T-helper 1 cell treated with Interleukin-12 subunit alpha and Interleukin-12 subunit beta and Interleukin-4 antibody, amounts not matched to agents 30 μg/mL and 1 μg/mL, for 36 hours (primary cell): ENCODE data around the gene FAM53A.

ENCODE experiments used
- H3K27ac Mint-ChIP-seq: one replicate; pipeline ENCODE4 v1.8.0; 2021; ENCODE audit warnings: mild to moderate bottlenecking, mixed read lengths
- H3K27me3 Mint-ChIP-seq: one replicate; pipeline ENCODE4 v1.8.0; 2021; ENCODE audit warnings: low read depth, mixed read lengths
- H3K36me3 Mint-ChIP-seq: one replicate; pipeline ENCODE4 v1.8.0; 2021; ENCODE audit warnings: low read depth, mixed read lengths
- H3K4me1 Mint-ChIP-seq: one replicate; pipeline ENCODE4 v1.8.0; 2021; ENCODE audit warnings: low read depth, mixed read lengths
- H3K4me3 Mint-ChIP-seq: one replicate; pipeline ENCODE4 v1.8.0; 2021; ENCODE audit warnings: mild to moderate bottlenecking, moderate library complexity, mixed read lengths
- H3K9me3 Mint-ChIP-seq: one replicate; pipeline ENCODE4 v1.8.0; 2021; ENCODE audit warnings: mixed read lengths

FAM53A gene

GRCh38 chr4:1664141-1664540 is 20.0 kb downstream of the FAM53A start:
- no peaks in the 10 kb centered on the region for H3K9me3 Mint-ChIP-seq
- H3K27me3 Mint-ChIP-seq = no peaks in the 10 kb centered on the region
- no peak overlapping the region for H3K4me3 Mint-ChIP-seq
- no peaks in the 10 kb centered on the region for H3K4me1 Mint-ChIP-seq
- H3K27ac Mint-ChIP-seq = no peak overlapping the region
- no peaks in the 10 kb centered on the region for H3K36me3 Mint-ChIP-seq

- Mint-ChIP-seq H3K4me1 (no peaks in the 10 kb centered on the region), H3K27me3 (no peaks in the 10 kb centered on the region), H3K36me3 (no peaks in the 10 kb centered on the region), H3K4me3 (no peak overlapping the region), H3K27ac (no peak overlapping the region), H3K9me3 (no peaks in the 10 kb centered on the region)
Observed at GRCh38 chr4:1663549-1663948, 20.6 kb downstream of the FAM53A start.

DNA sequence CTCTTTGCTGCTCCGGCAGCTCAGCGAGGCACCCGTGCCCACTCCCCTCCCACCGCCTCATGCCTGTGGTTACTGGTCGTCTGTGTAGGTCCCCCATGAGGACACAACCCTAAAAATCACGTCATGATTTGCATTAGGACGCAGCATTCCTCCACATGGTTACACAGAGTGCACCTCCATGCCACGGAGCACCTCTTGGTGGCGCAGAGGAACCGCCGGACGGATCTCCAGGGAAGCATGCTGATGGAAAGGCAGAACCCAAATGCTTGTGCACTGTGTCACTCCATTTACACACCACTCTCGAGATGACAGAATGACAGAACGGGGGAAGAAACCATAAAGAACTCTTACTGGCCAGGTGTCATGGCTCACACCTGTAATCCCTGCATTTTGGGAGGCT is 22.4 kb downstream of the FAM53A start:
- H3K4me3 Mint-ChIP-seq = no peak overlapping the region
- H3K27me3 Mint-ChIP-seq = no peaks in the 10 kb centered on the region
- no peaks in the 10 kb centered on the region for H3K36me3 Mint-ChIP-seq
- no peak overlapping the region for H3K27ac Mint-ChIP-seq
- no peaks in the 10 kb centered on the region for H3K4me1 Mint-ChIP-seq
- no peaks in the 10 kb centered on the region for H3K9me3 Mint-ChIP-seq

GRCh38 chr4:1660948-1661677 is 23.0 kb downstream of the FAM53A start:
- no peaks in the 10 kb centered on the region for H3K4me1 Mint-ChIP-seq
- no peaks in the 10 kb centered on the region for H3K9me3 Mint-ChIP-seq
- H3K4me3 Mint-ChIP-seq = no peak overlapping the region
- H3K27me3 Mint-ChIP-seq = no peaks in the 10 kb centered on the region
- no peak overlapping the region for H3K27ac Mint-ChIP-seq
- no peaks in the 10 kb centered on the region for H3K36me3 Mint-ChIP-seq

GRCh38 chr4:1659104-1660043 is 24.7 kb downstream of the FAM53A start:
- Mint-ChIP-seq H3K36me3 (no peaks in the 10 kb centered on the region), H3K4me3 (no peak overlapping the region), H3K9me3 (no peaks in the 10 kb centered on the region), H3K27ac (no peak overlapping the region), H3K4me1 (no peaks in the 10 kb centered on the region), H3K27me3 (no peaks in the 10 kb centered on the region)

- Mint-ChIP-seq H3K9me3 (no peaks in the 10 kb centered on the region), H3K4me1 (no peaks in the 10 kb centered on the region), H3K4me3 (no peak overlapping the region), H3K36me3 (no peaks in the 10 kb centered on the region), H3K27ac (no peak overlapping the region), H3K27me3 (no peaks in the 10 kb centered on the region)
Observed at GRCh38 chr4:1658581-1658980, 25.5 kb downstream of the FAM53A start.

DNA sequence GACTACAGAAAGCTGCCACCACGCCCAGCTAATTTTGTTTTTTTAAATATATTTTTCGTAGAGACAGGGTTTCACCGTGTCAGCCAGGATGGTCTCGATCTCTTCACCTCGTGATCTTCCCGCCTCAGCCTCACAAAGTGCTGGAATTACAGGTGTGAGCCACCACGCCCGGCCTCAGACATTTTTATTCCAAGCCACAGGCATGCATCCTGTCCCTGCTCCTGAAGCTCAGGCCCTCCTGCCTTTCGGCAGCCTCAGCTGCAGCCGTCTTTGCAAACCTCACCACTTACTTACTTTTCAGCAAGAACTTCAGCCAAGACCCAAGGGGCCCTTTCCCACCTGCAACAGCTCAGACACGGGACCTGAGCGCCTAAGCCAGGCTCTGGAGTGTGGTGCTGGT is 26.0 kb downstream of the FAM53A start:
- H3K4me1 Mint-ChIP-seq = no peaks in the 10 kb centered on the region
- no peaks in the 10 kb centered on the region for H3K27me3 Mint-ChIP-seq
- H3K4me3 Mint-ChIP-seq = no peak overlapping the region
- no peaks in the 10 kb centered on the region for H3K36me3 Mint-ChIP-seq
- no peaks in the 10 kb centered on the region for H3K9me3 Mint-ChIP-seq
- H3K27ac Mint-ChIP-seq = no peak overlapping the region

- H3K36me3 Mint-ChIP-seq = no peaks in the 10 kb centered on the region
- H3K27ac Mint-ChIP-seq = no peak overlapping the region
- no peaks in the 10 kb centered on the region for H3K4me1 Mint-ChIP-seq
- H3K27me3 Mint-ChIP-seq = no peaks in the 10 kb centered on the region
- no peaks in the 10 kb centered on the region for H3K9me3 Mint-ChIP-seq
- H3K4me3 Mint-ChIP-seq = no peak overlapping the region
Observed at GRCh38 chr4:1656986-1657385, 27.1 kb downstream of the FAM53A start.

GRCh38 chr4:1656132-1656531 is 28.0 kb downstream of the FAM53A start:
- H3K27ac Mint-ChIP-seq = no peak overlapping the region
- no peaks in the 10 kb centered on the region for H3K36me3 Mint-ChIP-seq
- H3K9me3 Mint-ChIP-seq = no peaks in the 10 kb centered on the region
- H3K4me1 Mint-ChIP-seq = no peaks in the 10 kb centered on the region
- no peaks in the 10 kb centered on the region for H3K27me3 Mint-ChIP-seq
- no peak overlapping the region for H3K4me3 Mint-ChIP-seq

GRCh38 chr4:1655676-1656075 is 28.4 kb downstream of the FAM53A start:
- no peaks in the 10 kb centered on the region for H3K27me3 Mint-ChIP-seq

DNA sequence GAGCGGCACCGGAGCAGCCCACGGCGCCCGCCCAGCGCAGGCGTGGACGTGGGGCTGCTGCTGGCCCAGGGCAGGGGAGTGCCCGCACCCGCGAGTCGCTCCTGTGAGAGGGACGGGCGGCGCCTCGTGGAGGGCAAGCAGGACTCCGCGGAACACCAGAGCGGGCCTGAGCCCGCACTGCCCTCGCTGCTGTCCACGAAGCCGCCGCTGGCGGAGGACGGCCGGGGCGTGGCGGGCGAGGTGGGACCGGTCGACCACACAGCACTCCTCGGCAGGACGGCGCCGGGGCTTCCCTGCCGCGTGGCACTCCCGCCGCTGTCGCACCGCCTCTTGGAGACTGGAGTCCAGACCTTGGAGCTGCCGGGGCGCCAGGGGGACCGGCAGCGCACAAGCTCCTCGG is 29.0 kb downstream of the FAM53A start:
- H3K4me1 Mint-ChIP-seq = no peaks in the 10 kb centered on the region
- no peak overlapping the region for H3K4me3 Mint-ChIP-seq
- no peaks in the 10 kb centered on the region for H3K36me3 Mint-ChIP-seq
- no peak overlapping the region for H3K27ac Mint-ChIP-seq
- H3K27me3 Mint-ChIP-seq = no peaks in the 10 kb centered on the region
- H3K9me3 Mint-ChIP-seq = no peaks in the 10 kb centered on the region

More at GRCh38 chr4:1655676-1656075, 28.4 kb downstream of the FAM53A start:
- no peaks in the 10 kb centered on the region for H3K9me3 Mint-ChIP-seq
- no peak overlapping the region for H3K27ac Mint-ChIP-seq
- no peaks in the 10 kb centered on the region for H3K4me1 Mint-ChIP-seq
- H3K4me3 Mint-ChIP-seq = no peak overlapping the region
- H3K36me3 Mint-ChIP-seq = no peaks in the 10 kb centered on the region

DNA sequence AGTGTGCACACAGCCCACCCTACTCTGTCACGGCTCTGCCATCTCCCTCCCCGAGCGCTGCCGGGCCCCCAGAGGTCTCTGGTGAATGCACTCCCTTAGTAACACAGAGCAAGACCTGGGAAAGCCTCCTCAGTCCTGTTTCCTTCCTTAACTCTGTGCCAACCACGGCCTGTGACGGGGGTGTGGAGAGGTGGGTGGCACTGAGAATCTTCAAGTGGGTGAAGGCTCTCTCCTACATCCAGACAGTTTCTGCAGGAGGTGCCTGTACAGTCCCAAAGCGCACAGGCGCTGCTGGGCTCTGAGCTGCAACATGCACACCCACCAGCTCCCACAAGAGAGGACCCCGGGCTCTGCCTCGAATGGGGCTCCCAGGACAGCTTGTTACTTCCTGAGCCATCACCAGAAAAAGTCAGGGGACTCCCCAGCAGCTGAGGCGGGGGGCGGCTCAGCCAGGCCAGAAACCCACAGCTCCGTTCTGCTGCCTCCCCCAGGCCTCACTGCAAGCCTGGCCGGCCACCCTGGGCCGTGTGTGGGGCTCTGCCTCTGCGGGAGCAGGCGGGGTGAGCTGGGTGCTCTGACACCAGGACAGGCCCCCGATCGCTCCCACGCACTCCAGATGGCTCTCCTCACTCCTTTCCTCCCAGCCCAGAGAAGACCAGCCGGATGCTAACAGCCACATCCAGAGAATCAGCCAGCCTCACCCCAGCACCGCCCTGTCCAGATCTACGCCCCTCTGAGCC is 29.7 kb downstream of the FAM53A start:
- Mint-ChIP-seq H3K27me3 (no peaks in the 10 kb centered on the region), H3K4me1 (no peaks in the 10 kb centered on the region), H3K9me3 (no peaks in the 10 kb centered on the region), H3K27ac (no peak overlapping the region), H3K36me3 (no peaks in the 10 kb centered on the region), H3K4me3 (no peak overlapping the region)

GRCh38 chr4:1653776-1654175 is 30.3 kb downstream of the FAM53A start:
- H3K9me3 Mint-ChIP-seq = no peaks in the 10 kb centered on the region
- H3K27me3 Mint-ChIP-seq = no peaks in the 10 kb centered on the region
- H3K4me1 Mint-ChIP-seq = no peaks in the 10 kb centered on the region
- no peak overlapping the region for H3K27ac Mint-ChIP-seq
- H3K36me3 Mint-ChIP-seq = no peaks in the 10 kb centered on the region
- H3K4me3 Mint-ChIP-seq = no peak overlapping the region

- H3K4me3 Mint-ChIP-seq = no peak overlapping the region
- no peaks in the 10 kb centered on the region for H3K27me3 Mint-ChIP-seq
- no peaks in the 10 kb centered on the region for H3K36me3 Mint-ChIP-seq
- H3K4me1 Mint-ChIP-seq = peaks cover 3% of the 10 kb centered on the region
- no peak overlapping the region for H3K27ac Mint-ChIP-seq
- H3K9me3 Mint-ChIP-seq = no peaks in the 10 kb centered on the region
Observed at GRCh38 chr4:1652088-1652487, 32.0 kb downstream of the FAM53A start.
